Skeletal muscle tissue (tissue), 4 donors: ENCODE results near the gene NAT9. TPM values are rescaled to one million over a fixed set of nuclear protein-coding genes. Genes with fewer than 3 reads are reported as not detected.

ENCODE experiments used
- H3K27ac ChIP-seq: one replicate; pipeline ENCODE4 v1.7.0; 2013; ENCODE audit warnings: mild to moderate bottlenecking, low read depth, low read length, inconsistent platforms
- H3K27me3 ChIP-seq, 3 donors: one replicate each; pipeline ENCODE4 v1.7.0; 2013; ENCODE audit warnings: low read length in 3 of 3; ENCODE audit not compliant: control insufficient read depth in 3 of 3, insufficient read depth in 3 of 3
- H3K36me3 ChIP-seq, 3 donors: one replicate each; pipeline ENCODE4 v1.7.0; 2013; ENCODE audit warnings: low read length in 3 of 3; ENCODE audit not compliant: control insufficient read depth in 3 of 3, insufficient read depth in 3 of 3
- H3K4me1 ChIP-seq, 3 donors: one replicate each; pipeline ENCODE4 v1.7.0; 2013; ENCODE audit warnings: low read length in 3 of 3, mild to moderate bottlenecking in 3 of 3; ENCODE audit not compliant: control insufficient read depth in 3 of 3, insufficient read depth in 3 of 3
- H3K4me3 ChIP-seq, 3 donors: one replicate each; pipeline ENCODE4 v1.7.0; 2013; ENCODE audit warnings: low read length in 3 of 3
- H3K9ac ChIP-seq, 3 donors: one replicate each; pipeline ENCODE4 v1.7.0; 2013; ENCODE audit warnings: low read length in 3 of 3, mild to moderate bottlenecking in 3 of 3, moderate library complexity in 2 of 3, low read depth in 1 of 3
- H3K9me3 ChIP-seq, 3 donors: one replicate each; pipeline ENCODE4 v1.7.0; 2013; ENCODE audit warnings: low read length in 3 of 3; ENCODE audit not compliant: control insufficient read depth in 3 of 3
- total RNA-seq: library from RNA; depleted of rRNA; stranded (reverse); fragments of >200 nt; gene quantifications from one replicate; pipeline ENCODE4 v1.2.3, GENCODE V29; 2014
- donor health status: Osteomylitis.

Gene NAT9
- total RNA-seq, 1 donor from 2014 or later = 17.7 TPM

DNA sequence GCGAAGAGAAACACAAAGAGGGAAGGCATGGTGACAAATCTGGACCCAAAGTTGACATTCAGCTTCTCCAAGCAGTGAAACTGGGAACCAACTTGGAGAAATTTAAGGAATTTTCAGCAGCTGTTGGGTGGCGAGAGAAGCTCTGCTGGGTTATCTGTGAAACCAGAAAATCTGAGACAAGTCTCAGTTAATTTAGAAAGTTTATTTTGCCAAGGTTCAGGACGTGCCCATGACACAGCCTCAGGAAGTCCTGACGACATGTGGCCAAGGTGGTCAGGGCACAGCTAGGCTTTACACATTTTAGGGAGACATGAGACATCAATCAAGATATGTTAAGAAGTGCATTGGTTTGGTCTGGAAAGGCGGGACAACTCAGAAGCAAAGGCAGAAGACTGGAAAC, 52.3 kb downstream of the NAT9 start:
- H3K27ac ChIP-seq = no peak overlapping the region
- no peaks in the 10 kb centered on the region for H3K4me1 ChIP-seq
- H3K9me3 ChIP-seq = no peaks in the 10 kb centered on the region
- no peak overlapping the region for H3K9ac ChIP-seq
- no peak overlapping the region for H3K4me3 ChIP-seq
- peaks cover 2 to 8% (median 3%) of the 10 kb centered on the region in 3 donors for H3K27me3 ChIP-seq
- no peaks in the 10 kb centered on the region for H3K36me3 ChIP-seq

DNA sequence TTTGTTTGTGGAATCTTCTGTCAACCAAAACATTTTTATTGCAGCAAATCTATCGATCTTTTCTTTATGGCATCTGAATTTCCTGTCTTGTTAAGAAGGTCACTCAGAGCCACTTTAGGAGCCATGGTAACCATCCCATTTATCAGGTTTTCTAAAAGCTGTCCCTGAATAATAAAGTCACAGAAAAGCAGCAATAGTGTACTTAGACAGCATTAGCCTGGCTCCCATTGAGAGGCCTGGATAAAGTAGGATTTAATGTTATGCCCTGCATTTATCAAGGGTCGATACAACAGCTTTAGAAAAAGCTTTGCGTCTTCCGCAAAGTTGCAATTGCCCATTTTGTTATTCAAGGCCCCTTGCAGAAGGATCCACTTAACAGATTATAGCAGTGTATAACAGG, 53.4 kb downstream of the NAT9 start:
- Histone ChIP-seq H3K27ac (no peak overlapping the region), H3K27me3 (peaks cover 2 to 8% (median 3%) of the 10 kb centered on the region in 3 donors), H3K36me3 (no peaks in the 10 kb centered on the region)

More for the DNA sequence above, 53.4 kb downstream of the NAT9 start:
- Histone ChIP-seq H3K9me3 (no peaks in the 10 kb centered on the region), H3K4me3 (no peak overlapping the region), H3K9ac (no peak overlapping the region), H3K4me1 (no peaks in the 10 kb centered on the region)

Other genes starting within 250 kb of the NAT9 start
- gene CD300LB, start 244.9 kb downstream of the NAT9 start, total RNA-seq = not detected
- gene CD300C, start 230.2 kb downstream of the NAT9 start, total RNA-seq = under 0.01 TPM
- gene CD300H, start 208.8 kb downstream of the NAT9 start, total RNA-seq = not detected
- gene CD300LD, start 184.1 kb downstream of the NAT9 start, total RNA-seq = not detected
- gene CD300E, start 152.6 kb downstream of the NAT9 start, total RNA-seq = 0.52 TPM
- gene CD300LF, start 63.4 kb downstream of the NAT9 start, total RNA-seq = 0.52 TPM
- gene RAB37, start 39.1 kb downstream of the NAT9 start, total RNA-seq = 1.0 TPM
- gene NHERF1, start 27.7 kb downstream of the NAT9 start, total RNA-seq = 5.2 TPM
- gene GRIN2C, start 83.5 kb upstream of the NAT9 start, total RNA-seq = 2.1 TPM
- gene FDXR, start 96.6 kb upstream of the NAT9 start, total RNA-seq = 3.7 TPM
- not detected for gene FADS6, start 117.3 kb upstream of the NAT9 start, total RNA-seq
- under 0.01 TPM for gene USH1G, start 146.9 kb upstream of the NAT9 start, total RNA-seq
- gene OTOP2, start 147.9 kb upstream of the NAT9 start, total RNA-seq = not detected
- not detected for gene OTOP3, start 159.6 kb upstream of the NAT9 start, total RNA-seq
- gene HID1, start 196.4 kb upstream of the NAT9 start, total RNA-seq = 3.7 TPM
- gene CDR2L, start 211.3 kb upstream of the NAT9 start, total RNA-seq = 2.6 TPM
- 20.9 TPM for gene MRPL58, start 236.3 kb upstream of the NAT9 start, total RNA-seq